Colonic mucosa (tissue), 4 donors: ENCODE data around the gene NCKAP5. TPM values are rescaled to one million over a fixed set of nuclear protein-coding genes. Genes with fewer than 3 reads are reported as not detected.

Experiments
- DNase-seq: peaks from one replicate; pipeline ENCODE4 v3.0.0-alpha.2; 2020
- H3K27ac ChIP-seq: fragments of 200-600 bp; one replicate; pipeline ENCODE4 v1.8.0; 2021
- H3K27me3 ChIP-seq: fragments of 200-600 bp; one replicate; pipeline ENCODE4 v1.8.0; 2021
- H3K36me3 ChIP-seq: fragments of 200-600 bp; one replicate; pipeline ENCODE4 v1.8.0; 2021
- H3K4me1 ChIP-seq: fragments of 200-600 bp; one replicate; pipeline ENCODE4 v1.8.0; 2021; ENCODE audit warnings: mild to moderate bottlenecking
- H3K4me3 ChIP-seq: fragments of 200-600 bp; one replicate; pipeline ENCODE4 v1.8.0; 2021
- H3K9ac ChIP-seq, 2 donors: one replicate each; pipeline ENCODE4 v1.7.0; 2013; ENCODE audit warnings: control low read depth in 2 of 2, low read depth in 2 of 2, low read length in 2 of 2
- H3K9me3 ChIP-seq: fragments of 200-600 bp; one replicate; pipeline ENCODE4 v1.8.0; 2021
- CTCF ChIP-seq: fragments of 200-600 bp; IDR thresholded peaks from one replicate; pipeline ENCODE4 v1.8.0; 2022; ENCODE audit warnings: antibody characterized with exemption, mild to moderate bottlenecking
- intact Hi-C: fragments of 100-400 bp; cut with DNase I; formaldehyde crosslinking; loops from one replicate; pipeline ENCODE4 v1.14.1; 2022
- total RNA-seq, 2 donors: library from RNA; stranded (reverse); fragmentation: NEBNext Ultra II Directional in 1 of 2; extraction: Animal tissue kit (Norgen Biotek cat#: 25700) in 1 of 2; gene quantifications; one replicate each; pipeline ENCODE4 v1.2.1, GENCODE V29; 2021
- donor health status: healthy.
- donor health status: DM: no; HTN: no; CAD: no.
- donor health status: DM: no; HTN: no; CAD: no.

NCKAP5 gene
- total RNA-seq, 2 donors from 2014 or later: 2.9 to 3.7 TPM

- H3K9ac ChIP-seq: no peak overlapping the region
- no peak overlapping the region for H3K4me3 ChIP-seq
- H3K4me1 ChIP-seq: no peaks in the 10 kb centered on the region
- no peaks in the 10 kb centered on the region for H3K36me3 ChIP-seq
- intact Hi-C loops: no loop called here
- H3K27me3 ChIP-seq: no peaks in the 10 kb centered on the region
- DNase-seq: no peak
- no peak for TF ChIP-seq CTCF
- no peak overlapping the region for H3K27ac ChIP-seq
- no peaks in the 10 kb centered on the region for H3K9me3 ChIP-seq
These were observed 835.2 kb downstream of the NCKAP5 start for GRCh38 chr2:132733094-132733493.

GRCh38 chr2:132732694-132733093, 835.6 kb downstream of the NCKAP5 start:
- no peak overlapping the region for H3K27ac ChIP-seq
- DNase-seq: no peak
- no peaks in the 10 kb centered on the region for H3K27me3 ChIP-seq
- TF ChIP-seq CTCF: no peak
- H3K4me3 ChIP-seq: no peak overlapping the region
- intact Hi-C loops: no loop called here
- H3K36me3 ChIP-seq: no peaks in the 10 kb centered on the region
- H3K9me3 ChIP-seq: no peaks in the 10 kb centered on the region
- H3K4me1 ChIP-seq: no peaks in the 10 kb centered on the region
- no peak overlapping the region for H3K9ac ChIP-seq

- Histone ChIP-seq H3K36me3 (no peaks in the 10 kb centered on the region), H3K27me3 (no peaks in the 10 kb centered on the region), H3K27ac (no peak overlapping the region), H3K4me1 (no peaks in the 10 kb centered on the region), H3K9ac (no peak overlapping the region), H3K4me3 (no peak overlapping the region), H3K9me3 (no peaks in the 10 kb centered on the region)
- intact Hi-C loops: no loop called here
- DNase-seq: no peak
- TF ChIP-seq CTCF: no peak
These were observed 836.8 kb downstream of the NCKAP5 start for GRCh38 chr2:132731441-132731840.

GRCh38 chr2:132730611-132731010, 837.7 kb downstream of the NCKAP5 start:
- no peak overlapping the region for H3K9ac ChIP-seq
- H3K4me1 ChIP-seq: no peaks in the 10 kb centered on the region
- H3K9me3 ChIP-seq: no peaks in the 10 kb centered on the region
- no peak overlapping the region for H3K27ac ChIP-seq
- DNase-seq: no peak
- TF ChIP-seq CTCF: no peak
- no peak overlapping the region for H3K4me3 ChIP-seq
- H3K27me3 ChIP-seq: no peaks in the 10 kb centered on the region
- intact Hi-C loops: no loop called here
- no peaks in the 10 kb centered on the region for H3K36me3 ChIP-seq

- no peak overlapping the region for H3K9ac ChIP-seq
- intact Hi-C loops: no loop called here
- no peak for DNase-seq
- no peaks in the 10 kb centered on the region for H3K27me3 ChIP-seq
- H3K36me3 ChIP-seq: no peaks in the 10 kb centered on the region
- no peaks in the 10 kb centered on the region for H3K4me1 ChIP-seq
- H3K4me3 ChIP-seq: no peak overlapping the region
- TF ChIP-seq CTCF: no peak
- no peaks in the 10 kb centered on the region for H3K9me3 ChIP-seq
- H3K27ac ChIP-seq: no peak overlapping the region
These were observed 838.7 kb downstream of the NCKAP5 start for GRCh38 chr2:132729522-132729921.

- DNase-seq: no peak
- no peak overlapping the region for H3K27ac ChIP-seq
- H3K27me3 ChIP-seq: no peaks in the 10 kb centered on the region
- no peak for TF ChIP-seq CTCF
- H3K9me3 ChIP-seq: no peaks in the 10 kb centered on the region
- no peaks in the 10 kb centered on the region for H3K36me3 ChIP-seq
- no peaks in the 10 kb centered on the region for H3K4me1 ChIP-seq
- no peak overlapping the region for H3K4me3 ChIP-seq
- intact Hi-C loops: no loop called here
- no peak overlapping the region for H3K9ac ChIP-seq
These were observed 842.1 kb downstream of the NCKAP5 start for GRCh38 chr2:132726155-132726554.
